H1 (cell line): ENCODE measurements around the gene TMIGD3. TPM values are rescaled to one million over a fixed set of nuclear protein-coding genes. Genes with fewer than 3 reads are reported as not detected.

Experiments used
- CTCF ChIA-PET: fragments of 300-600 bp; sonication (Branson Sonifier 250); formaldehyde crosslinking; loops from one replicate; lab custom pipeline; 2021; ENCODE audit not compliant: partially characterized antibody; lab: Charles Lee
- POLR2A ChIA-PET: fragments of 300-600 bp; sonication (Branson Sonifier 250); formaldehyde crosslinking; loops from one replicate; lab custom pipeline; 2021; ENCODE audit warnings: inconsistent platforms; ENCODE audit not compliant: partially characterized antibody; lab: Charles Lee
- DNase-seq, 2 experiments: peaks; one replicate each; pipeline versions ENCODE4 v3.0.0 to v3.0.0-alpha.2; 2010 to 2022; ENCODE audit warnings: low spot score in 2 of 2, low read depth in 1 of 2, mixed read lengths in 1 of 2
- FAIRE-seq: peaks from 2 replicates; lab custom pipeline; 2011; peaks lifted over from hg19 to GRCh38; lab: Jason Lieb, UNC
- H2AFZ ChIP-seq: 2 replicates; pipeline ENCODE4 v1.8.1; 2012; ENCODE audit warnings: low read length, inconsistent platforms
- H2AK5ac ChIP-seq: 2 replicates; pipeline ENCODE4 v1.6.1; 2013; ENCODE audit warnings: low read depth, low read length
- H2BK120ac ChIP-seq: replicated peaks from 2 replicates; pipeline ENCODE3; 2013; ENCODE audit warnings: low read depth, low read length, inconsistent platforms
- H2BK12ac ChIP-seq: 2 replicates; pipeline ENCODE4 v1.6.1; 2013; ENCODE audit warnings: low read depth, low read length
- H2BK15ac ChIP-seq: 2 replicates; pipeline ENCODE4 v1.6.1; 2013; ENCODE audit warnings: low read length
- H2BK20ac ChIP-seq: 2 replicates; pipeline ENCODE4 v1.6.1; 2013; ENCODE audit warnings: low read length
- H2BK5ac ChIP-seq: 2 replicates; pipeline ENCODE4 v1.6.1; 2013; ENCODE audit warnings: low read depth, low read length
- H3K14ac ChIP-seq: 2 replicates; pipeline ENCODE4 v1.6.1; 2013; ENCODE audit warnings: inconsistent platforms; ENCODE audit not compliant: insufficient read length
- H3K18ac ChIP-seq: 2 replicates; pipeline ENCODE4 v1.6.1; 2013; ENCODE audit warnings: low read length; ENCODE audit errors: extremely low read depth
- H3K23ac ChIP-seq: 2 replicates; pipeline ENCODE4 v1.6.1; 2013; ENCODE audit warnings: inconsistent platforms; ENCODE audit not compliant: insufficient read length
- H3K23me2 ChIP-seq: 2 replicates; pipeline ENCODE4 v1.6.1; 2013; ENCODE audit warnings: low read depth, low read length
- H3K27ac ChIP-seq: 2 replicates; pipeline ENCODE4 v1.6.1; 2011; ENCODE audit warnings: low read depth, low read length, inconsistent platforms
- H3K27me3 ChIP-seq, 4 experiments: replicated peaks in 1 of 4; 1 replicate in 1 of 4; 2 replicates in 3 of 4; pipeline versions ENCODE4 v1.6.1 to v1.8.1; 2011 to 2013; ENCODE audit warnings: low read length in 3 of 4, mild to moderate bottlenecking in 3 of 4, inconsistent platforms in 2 of 4, mixed read lengths in 2 of 4, moderate library complexity in 1 of 4; ENCODE audit not compliant: control insufficient read depth in 3 of 4, insufficient read depth in 3 of 4; ENCODE audit errors: extremely low read depth in 1 of 4
- H3K36me3 ChIP-seq, 4 experiments: 2 replicates each; pipeline versions ENCODE4 v1.6.1 to v1.8.1; 2011 to 2013; ENCODE audit warnings: mild to moderate bottlenecking in 4 of 4, low read length in 3 of 4, moderate library complexity in 2 of 4, control low read depth in 1 of 4, inconsistent platforms in 1 of 4; ENCODE audit not compliant: insufficient read depth in 4 of 4, control insufficient read depth in 2 of 4
- H3K4ac ChIP-seq: replicated peaks from 2 replicates; pipeline ENCODE3; 2013; ENCODE audit warnings: low read length, low read depth, mixed read lengths, inconsistent platforms; ENCODE audit not compliant: insufficient read length
- H3K4me1 ChIP-seq, 4 experiments: replicated peaks in 1 of 4; 1 replicate in 1 of 4; 2 replicates in 3 of 4; pipeline versions ENCODE4 v1.6.1 to v1.8.1; 2011 to 2013; ENCODE audit warnings: low read length in 3 of 4, inconsistent platforms in 2 of 4, mixed read lengths in 1 of 4; ENCODE audit not compliant: insufficient read depth in 4 of 4, control insufficient read depth in 3 of 4
- H3K4me2 ChIP-seq, 2 experiments: 2 replicates each; pipeline versions ENCODE4 v1.6.1 to v1.8.1; 2011 to 2013; ENCODE audit warnings: low read depth in 2 of 2, low read length in 2 of 2, control low read depth in 1 of 2, inconsistent platforms in 1 of 2, mild to moderate bottlenecking in 1 of 2; ENCODE audit not compliant: insufficient read depth in 1 of 2
- H3K4me3 ChIP-seq, 4 experiments: fragments of 200-600, 300-600 bp in 1 of 4; sonication (generic), shearing (Covaris generic), sonication (Bioruptor Twin) in 1 of 4; 2 replicates each; pipeline versions ENCODE4 v1.5.1 to v1.8.1; 2011 to 2016; ENCODE audit warnings: low read length in 4 of 4, low read depth in 3 of 4, control low read depth in 2 of 4, inconsistent platforms in 2 of 4, mild to moderate bottlenecking in 2 of 4, mixed read lengths in 1 of 4, moderate library complexity in 1 of 4; ENCODE audit not compliant: insufficient read depth in 2 of 4; ENCODE audit errors: extremely low read depth in 1 of 4
- H3K56ac ChIP-seq: replicated peaks from 2 replicates; pipeline ENCODE3; 2013; ENCODE audit warnings: low read depth, mild to moderate bottlenecking, mixed read lengths, low read length, inconsistent platforms; ENCODE audit not compliant: insufficient read length
- H3K79me1 ChIP-seq: 2 replicates; pipeline ENCODE4 v1.6.1; 2013; ENCODE audit warnings: low read depth, low read length, control low read depth
- H3K79me2 ChIP-seq, 2 experiments: 2 replicates each; pipeline versions ENCODE4 v1.6.1 to v1.8.1; 2012 to 2013; ENCODE audit warnings: low read length in 2 of 2, mild to moderate bottlenecking in 2 of 2, inconsistent platforms in 1 of 2; ENCODE audit not compliant: insufficient read depth in 2 of 2, control insufficient read depth in 1 of 2
- H3K9ac ChIP-seq, 4 experiments: replicated peaks in 1 of 4; 1 replicate in 1 of 4; 2 replicates in 3 of 4; pipeline versions ENCODE4 v1.6.1 to v1.8.1; 2011 to 2013; ENCODE audit warnings: low read depth in 3 of 4, low read length in 3 of 4, control low read depth in 2 of 4, mild to moderate bottlenecking in 2 of 4, moderate library complexity in 2 of 4, inconsistent platforms in 1 of 4; ENCODE audit errors: extremely low read depth in 1 of 4
- H3K9me3 ChIP-seq, 2 experiments: 2 replicates each; pipeline versions ENCODE4 v1.6.1 to v1.8.1; 2012 to 2013; ENCODE audit warnings: mild to moderate bottlenecking in 2 of 2, moderate library complexity in 2 of 2, control low read depth in 1 of 2, inconsistent platforms in 1 of 2, low read depth in 1 of 2, low read length in 1 of 2, mixed read lengths in 1 of 2; ENCODE audit not compliant: insufficient read depth in 2 of 2
- H4K20me1 ChIP-seq, 2 experiments: replicated peaks in 1 of 2; 2 replicates each; pipeline versions ENCODE3 to v1.8.1; 2011 to 2013; ENCODE audit warnings: inconsistent platforms in 2 of 2, low read length in 2 of 2, mild to moderate bottlenecking in 1 of 2; ENCODE audit not compliant: insufficient read depth in 2 of 2, control insufficient read depth in 1 of 2
- H4K5ac ChIP-seq: 2 replicates; pipeline ENCODE4 v1.6.1; 2013; ENCODE audit warnings: low read length, low read depth, mixed read lengths, inconsistent platforms; ENCODE audit not compliant: insufficient read length
- H4K8ac ChIP-seq: 2 replicates; pipeline ENCODE4 v1.8.0; 2013; ENCODE audit warnings: mild to moderate bottlenecking, moderate library complexity, low read length, inconsistent platforms; ENCODE audit not compliant: insufficient read depth; ENCODE audit errors: extremely low read depth
- H4K91ac ChIP-seq: replicated peaks from 2 replicates; pipeline ENCODE3; 2013; ENCODE audit warnings: low read length, mixed read lengths, inconsistent platforms; ENCODE audit not compliant: insufficient read length
- CTBP2 ChIP-seq: IDR thresholded peaks from 2 replicates; pipeline ENCODE4 v1.7.0; 2011; ENCODE audit warnings: borderline replicate concordance, mild to moderate bottlenecking, moderate library complexity, mixed read lengths, low read length; ENCODE audit not compliant: insufficient read depth, insufficient read length
- GABPA ChIP-seq: IDR thresholded peaks from 2 replicates; pipeline ENCODE4 v1.6.1; 2011; ENCODE audit warnings: mild to moderate bottlenecking, low read length, moderate library complexity, borderline replicate concordance; ENCODE audit not compliant: insufficient read depth
- NANOG ChIP-seq: IDR thresholded peaks from 2 replicates; pipeline ENCODE4 v1.6.1; 2011; ENCODE audit warnings: low read length, low read depth, mild to moderate bottlenecking, inconsistent platforms; ENCODE audit not compliant: insufficient read depth, poor library complexity, severe bottlenecking
- YY1 ChIP-seq: IDR thresholded peaks from 2 replicates; pipeline ENCODE4 v1.6.1; 2011; ENCODE audit warnings: low read depth, mild to moderate bottlenecking, low read length
- WGBS, 2 experiments: shearing (Covaris generic) in 1 of 2; methylation state at CpG; one replicate each; pipeline versions ENCODE4 v1.1.6 to v1.1.7; 2013 to 2015; ENCODE audit warnings: low lambda C conversion rate in 2 of 2, mixed read lengths in 2 of 2, inconsistent platforms in 1 of 2, low coverage in 1 of 2, missing lambda C conversion rate in 1 of 2; ENCODE audit not compliant: insufficient replicate concordance in 2 of 2, insufficient coverage in 1 of 2, insufficient read length in 1 of 2; ENCODE audit errors: extremely low coverage in 1 of 2, missing lambda C conversion rate in 1 of 2; 5-methylcytosine and 5-hydroxymethylcytosine counted together
- polyA plus RNA-seq, 7 experiments: library from polyadenylated mRNA; depleted of rRNA in 3 of 7; stranded (reverse) in 5 of 7; unstranded in 2 of 7; fragments of >200 nt in 5 of 7; fragments of 200-250 nt in 2 of 7; gene quantifications; 1 replicate in 5 of 7; 2 replicates in 1 of 7; 4 replicates in 1 of 7; pipeline versions ENCODE4 v1.2.1 to v1.2.3, GENCODE V29; 2011 to 2013; ENCODE audit warnings: missing spikeins in 2 of 7, mixed read lengths in 2 of 7
- total RNA-seq: library from RNA; stranded (reverse); fragmentation: NEBNext Ultra II Directional; extraction: Animal tissue kit (Norgen Biotek cat#: 25700); gene quantifications from 2 replicates; pipeline ENCODE4 v1.2.1, GENCODE V29; 2021

The TMIGD3 gene
- total and polyA plus RNA-seq, 2 of the 8 experiments (the other 6 are each of a cell fraction or from before 2014, with no cell fraction given), result not detected

GRCh38 chr1:111436726-111437125 lies 66.7 kb downstream of the TMIGD3 start:
- H3K9me3 ChIP-seq, result no peaks in the 10 kb centered on the region
- FAIRE-seq, result no peak
- CTCF ChIA-PET, result interaction anchor here (0.6 to 2.3 kb wide), 4 partner anchors 11 to 309 kb away, joined by 3 to 6 read pairs (median 4); no protein-coding TSS in a partner anchor

More at GRCh38 chr1:111436726-111437125, 66.7 kb downstream of the TMIGD3 start:
- Histone ChIP-seq H2BK5ac (no peak overlapping the region), H2BK15ac (no peak overlapping the region), H3K4ac (no peak overlapping the region), H3K56ac (no peak overlapping the region), H2AK5ac (no peak overlapping the region), H3K79me1 (no peaks in the 10 kb centered on the region)
- TF ChIP-seq YY1 (no peak), CTBP2 (no peak), NANOG (no peak), GABPA (no peak)
- TF ChIP-seq, all 59 proteins: peak for 0
- Histone ChIP-seq H2BK20ac (no peak overlapping the region), H2BK120ac (no peak overlapping the region), H3K4me3 (no peak overlapping the region), H3K4me1 (no peaks in the 10 kb centered on the region), H3K27ac (no peak overlapping the region), H3K23me2 (no peaks in the 10 kb centered on the region), H3K18ac (no peak overlapping the region), H3K4me2 (no peak overlapping the region), H2AFZ (no peak overlapping the region), H4K20me1 (peaks cover 0 to 5% of the 10 kb centered on the region in 2 experiments), H3K9ac (no peak overlapping the region), H3K14ac (no peak overlapping the region), H3K23ac (no peak overlapping the region), H3K27me3 (no peaks in the 10 kb centered on the region), H2BK12ac (no peak overlapping the region), H4K91ac (no peak overlapping the region), H3K79me2 (no peaks in the 10 kb centered on the region), H4K8ac (no peak overlapping the region), H3K36me3 (peaks cover 17 to 36% (median 30%) of the 10 kb centered on the region in 4 experiments), H4K5ac (no peak overlapping the region)
- POLR2A ChIA-PET, result interaction anchor here (0.9 to 4.4 kb wide), 5 partner anchors 8 to 254 kb away, joined by 3 to 36 read pairs (median 3); partner anchors contain the start of genes ATP5PB and WDR77
- WGBS, 2 experiments, result 62% methylated on average over 3 of the region's 3 CpGs; no CpG with 5 or more reads in 1 of the 2 experiments
- no peak for DNase-seq
